CD4-positive, CD25-positive, alpha-beta regulatory T cell (primary cell): Measurements from ENCODE around the gene SLC25A41. TPM values are rescaled to one million over a fixed set of nuclear protein-coding genes. Genes with fewer than 3 reads are reported as not detected.

Experiments
- ATAC-seq, 2 donors: fragments of 150-1000 bp; cut with Tn5 transposase; one replicate each; pipeline ENCODE4 v1.10.0; 2021; ENCODE audit warnings: low read depth in 2 of 2, moderate number of reproducible peaks in 2 of 2, moderate library complexity in 1 of 2
- DNase-seq, 3 donors: peaks; one replicate each; pipeline versions ENCODE4 v3.0.0 to v3.0.0-alpha.2; 2012 to 2022; ENCODE audit warnings: mixed read lengths in 1 of 3
- H3K27ac ChIP-seq: one replicate; pipeline ENCODE4 v1.7.0; 2013; ENCODE audit warnings: mild to moderate bottlenecking, low read length; ENCODE audit not compliant: insufficient read depth, poor library complexity, severe bottlenecking
- H3K27me3 ChIP-seq: one replicate; pipeline ENCODE4 v1.7.0; 2013; ENCODE audit warnings: low read length; ENCODE audit not compliant: control insufficient read depth, insufficient read depth
- H3K36me3 ChIP-seq: one replicate; pipeline ENCODE4 v1.7.0; 2013; ENCODE audit warnings: mild to moderate bottlenecking, low read length, moderate library complexity; ENCODE audit not compliant: control insufficient read depth, insufficient read depth
- H3K4me1 ChIP-seq: 2 replicates; pipeline ENCODE4 v1.7.0; 2013; ENCODE audit warnings: mild to moderate bottlenecking, low read length; ENCODE audit not compliant: insufficient read depth, control insufficient read depth, poor library complexity, severe bottlenecking
- H3K4me3 ChIP-seq: one replicate; pipeline ENCODE4 v1.7.0; 2013; ENCODE audit warnings: low read depth, mild to moderate bottlenecking, low read length, moderate library complexity
- H3K9me3 ChIP-seq, 2 experiments: 1 replicate in 1 of 2; 2 replicates in 1 of 2; pipeline ENCODE4 v1.7.0; 2013; ENCODE audit warnings: low read length in 2 of 2, mild to moderate bottlenecking in 1 of 2, moderate library complexity in 1 of 2; ENCODE audit not compliant: control insufficient read depth in 2 of 2
- H3K27ac Mint-ChIP-seq, 3 donors: one replicate each; pipeline ENCODE4 v1.8.0; 2020 to 2022; ENCODE audit warnings: mild to moderate bottlenecking in 3 of 3, mixed read lengths in 3 of 3, moderate library complexity in 2 of 3
- H3K27me3 Mint-ChIP-seq: one replicate; pipeline ENCODE4 v1.8.0; 2022; ENCODE audit warnings: mild to moderate bottlenecking, mixed read lengths
- H3K36me3 Mint-ChIP-seq: one replicate; pipeline ENCODE4 v1.8.0; 2020; ENCODE audit warnings: mixed read lengths
- H3K4me1 Mint-ChIP-seq, 4 donors: one replicate each; pipeline ENCODE4 v1.8.0; 2020 to 2022; ENCODE audit warnings: mixed read lengths in 4 of 4, mild to moderate bottlenecking in 1 of 4
- H3K4me3 Mint-ChIP-seq, 4 donors: one replicate each; pipeline ENCODE4 v1.8.0; 2020 to 2022; ENCODE audit warnings: mild to moderate bottlenecking in 4 of 4, mixed read lengths in 4 of 4, moderate library complexity in 3 of 4
- H3K9me3 Mint-ChIP-seq, 7 donors: one replicate each; pipeline ENCODE4 v1.8.0; 2020 to 2022; ENCODE audit warnings: mixed read lengths in 7 of 7, mild to moderate bottlenecking in 3 of 7, moderate library complexity in 2 of 7
- polyA plus RNA-seq, 4 donors: library from polyadenylated mRNA; unstranded; fragments of 300-500 nt; fragmentation: Illumina TruSeq; gene quantifications; one replicate each; pipeline ENCODE4 v1.2.3, GENCODE V29; 2021
- total RNA-seq: library from RNA; stranded (reverse); gene quantifications from one replicate; pipeline ENCODE4 v1.2.3, GENCODE V29; 2022

Gene SLC25A41
- total and polyA plus RNA-seq, 5 donors from 2014 or later, result 0.24 to 0.42 TPM; not detected in 3

- Mint-ChIP-seq H3K27me3 (no peaks in the 10 kb centered on the region), H3K4me3 (peak overlapping the region in 1 of 4 donors; percentile 38), H3K36me3 (peaks cover 11% of the 10 kb centered on the region), H3K9me3 (no peaks in the 10 kb centered on the region), H3K4me1 (peaks cover 0 to 30% (median 15%) of the 10 kb centered on the region in 4 donors), H3K27ac (no peak overlapping the region)
- no peak for DNase-seq
- H3K27me3 ChIP-seq, result no peaks in the 10 kb centered on the region
- no peak for ATAC-seq
- H3K27ac ChIP-seq, result no peak overlapping the region
- peaks cover 18% of the 10 kb centered on the region for H3K4me1 ChIP-seq
- H3K4me3 ChIP-seq, result no peak overlapping the region
- H3K36me3 ChIP-seq, result peaks cover 42% of the 10 kb centered on the region
- H3K9me3 ChIP-seq, result no peaks in the 10 kb centered on the region
Measured at GRCh38 chr19:6476896-6477431, 43.4 kb upstream of the SLC25A41 start.

GRCh38 chr19:6476155-6476895, 42.8 kb upstream of the SLC25A41 start:
- Mint-ChIP-seq H3K9me3 (no peaks in the 10 kb centered on the region), H3K27ac (peak overlapping the region in 2 of 3 donors; percentile 42 to 43), H3K27me3 (no peaks in the 10 kb centered on the region), H3K4me1 (peaks cover 0 to 25% (median 11%) of the 10 kb centered on the region in 4 donors), H3K36me3 (peaks cover 11% of the 10 kb centered on the region), H3K4me3 (peak overlapping the region in 1 of 4 donors; percentile 68)
- no peaks in the 10 kb centered on the region for H3K27me3 ChIP-seq
- H3K4me3 ChIP-seq, result no peak overlapping the region
- ATAC-seq (peak; percentile 74 to 79), DNase-seq (peak; percentile 45 to 60 (median 52))
- H3K4me1 ChIP-seq, result peaks cover 15% of the 10 kb centered on the region
- H3K36me3 ChIP-seq, result peaks cover 43% of the 10 kb centered on the region
- no peak overlapping the region for H3K27ac ChIP-seq
- no peaks in the 10 kb centered on the region for H3K9me3 ChIP-seq

- no peaks in the 10 kb centered on the region for H3K9me3 Mint-ChIP-seq
- peaks cover 15% of the 10 kb centered on the region for H3K36me3 Mint-ChIP-seq
- Histone ChIP-seq H3K27me3 (no peaks in the 10 kb centered on the region), H3K27ac (no peak overlapping the region), H3K4me1 (peaks cover 12% of the 10 kb centered on the region), H3K4me3 (no peak overlapping the region), H3K9me3 (no peaks in the 10 kb centered on the region), H3K36me3 (peaks cover 48% of the 10 kb centered on the region)
- DNase-seq (no peak), ATAC-seq (no peak)
- no peak overlapping the region for H3K27ac Mint-ChIP-seq
- H3K27me3 Mint-ChIP-seq, result no peaks in the 10 kb centered on the region
- H3K4me1 Mint-ChIP-seq, result peaks cover 0 to 17% (median 6%) of the 10 kb centered on the region in 4 donors
- H3K4me3 Mint-ChIP-seq, result no peak overlapping the region
Measured at GRCh38 chr19:6475321-6476108, 42.0 kb upstream of the SLC25A41 start.

- Histone ChIP-seq H3K4me3 (no peak overlapping the region), H3K4me1 (no peaks in the 10 kb centered on the region), H3K9me3 (no peaks in the 10 kb centered on the region), H3K27ac (no peak overlapping the region), H3K27me3 (no peaks in the 10 kb centered on the region), H3K36me3 (peaks cover 52% of the 10 kb centered on the region)
- ATAC-seq (no peak), DNase-seq (no peak)
- Mint-ChIP-seq H3K27ac (peak overlapping the region; percentile 4 to 63 (median 47)), H3K9me3 (no peaks in the 10 kb centered on the region), H3K4me3 (peak overlapping the region in 1 of 4 donors; percentile 93), H3K4me1 (peaks cover 0 to 5% (median 0%) of the 10 kb centered on the region in 4 donors), H3K27me3 (no peaks in the 10 kb centered on the region), H3K36me3 (peaks cover 19% of the 10 kb centered on the region)
Measured at GRCh38 chr19:6473647-6474046, 40.1 kb upstream of the SLC25A41 start.

DNA sequence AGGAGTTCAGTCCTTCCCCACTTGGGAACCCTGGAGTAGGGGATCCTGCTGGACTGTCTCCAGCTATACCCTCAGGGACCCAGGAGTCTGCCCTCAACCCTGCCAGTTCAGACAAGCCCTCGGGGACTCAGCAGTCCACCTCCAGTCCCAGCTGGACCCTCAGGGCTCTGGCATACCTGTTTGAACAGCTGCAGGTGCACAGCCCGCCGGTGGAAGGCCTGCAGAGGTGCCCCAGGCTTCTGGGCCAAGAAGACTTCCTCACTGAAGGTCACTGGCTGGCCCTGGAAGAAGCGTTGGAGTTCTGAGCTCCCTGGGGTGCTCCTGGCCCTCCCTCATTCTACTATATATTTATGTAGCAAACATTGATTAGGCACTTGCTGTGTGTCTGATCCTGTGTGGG, 39.1 kb upstream of the SLC25A41 start:
- H3K4me3 ChIP-seq, result no peak overlapping the region
- H3K4me1 ChIP-seq, result no peaks in the 10 kb centered on the region
- H3K27me3 Mint-ChIP-seq, result no peaks in the 10 kb centered on the region
- H3K4me3 Mint-ChIP-seq, result no peak overlapping the region
- H3K36me3 Mint-ChIP-seq, result peaks cover 24% of the 10 kb centered on the region
- H3K27ac Mint-ChIP-seq, result no peak overlapping the region
- H3K4me1 Mint-ChIP-seq, result peaks cover 0 to 7% (median under 1%) of the 10 kb centered on the region in 4 donors
- peaks cover 61% of the 10 kb centered on the region for H3K36me3 ChIP-seq
- no peak for DNase-seq
- H3K9me3 ChIP-seq, result no peaks in the 10 kb centered on the region
- no peak overlapping the region for H3K27ac ChIP-seq
- no peak for ATAC-seq
- H3K9me3 Mint-ChIP-seq, result no peaks in the 10 kb centered on the region
- H3K27me3 ChIP-seq, result no peaks in the 10 kb centered on the region

DNA sequence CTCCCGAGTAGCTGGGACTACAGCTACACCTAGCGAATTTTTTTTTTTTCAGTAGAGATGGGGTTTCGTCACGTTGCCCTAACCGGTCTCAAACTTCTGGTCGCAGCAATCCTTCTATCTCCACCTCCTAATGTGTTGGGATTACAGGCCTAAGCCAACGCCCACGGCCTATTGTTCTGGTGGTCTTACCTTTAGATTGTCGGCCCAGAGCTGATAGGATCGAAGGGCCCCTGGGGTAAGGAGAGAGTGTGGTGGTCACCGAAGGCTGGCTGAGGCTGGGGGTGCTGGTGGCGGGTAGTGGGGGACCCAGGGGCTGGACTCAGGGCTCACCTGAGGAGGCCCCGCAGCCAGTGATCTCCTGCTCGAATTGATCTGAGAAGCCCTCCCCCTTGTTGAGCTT, 37.5 kb upstream of the SLC25A41 start:
- peaks cover 0 to 7% (median 4%) of the 10 kb centered on the region in 4 donors for H3K4me1 Mint-ChIP-seq
- Histone ChIP-seq H3K4me3 (no peak overlapping the region), H3K9me3 (no peaks in the 10 kb centered on the region), H3K27ac (no peak overlapping the region), H3K27me3 (no peaks in the 10 kb centered on the region), H3K4me1 (no peaks in the 10 kb centered on the region), H3K36me3 (peaks cover 53% of the 10 kb centered on the region)
- H3K27me3 Mint-ChIP-seq, result no peaks in the 10 kb centered on the region
- ATAC-seq (no peak), DNase-seq (no peak)
- no peak overlapping the region for H3K4me3 Mint-ChIP-seq
- peak overlapping the region in 1 of 3 donors; percentile 69 for H3K27ac Mint-ChIP-seq
- peaks cover 32% of the 10 kb centered on the region for H3K36me3 Mint-ChIP-seq
- H3K9me3 Mint-ChIP-seq, result no peaks in the 10 kb centered on the region

DNA sequence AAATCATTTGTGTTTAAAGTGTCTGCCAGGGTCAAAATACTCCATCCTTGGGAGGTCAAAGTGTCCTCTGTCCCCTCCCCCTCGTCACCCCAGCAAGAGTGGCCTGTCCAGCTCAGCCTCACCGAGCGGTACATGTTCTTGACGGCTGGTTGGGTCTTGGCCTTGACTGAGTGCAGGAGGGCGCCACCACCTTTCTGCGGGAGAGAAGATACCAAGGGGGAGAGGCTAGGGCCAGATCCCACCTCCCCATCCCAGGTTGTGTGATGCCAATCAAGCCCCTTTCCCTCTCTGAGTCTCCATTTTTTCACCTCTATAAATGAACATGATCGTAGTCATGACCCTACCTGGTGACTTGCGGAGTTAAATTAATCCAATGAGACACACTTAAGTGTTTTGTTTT, 36.6 kb upstream of the SLC25A41 start:
- Histone ChIP-seq H3K27ac (no peak overlapping the region), H3K4me1 (no peaks in the 10 kb centered on the region), H3K4me3 (no peak overlapping the region), H3K9me3 (no peaks in the 10 kb centered on the region), H3K36me3 (peaks cover 44% of the 10 kb centered on the region), H3K27me3 (no peaks in the 10 kb centered on the region)
- Mint-ChIP-seq H3K27me3 (no peaks in the 10 kb centered on the region), H3K36me3 (peaks cover 32% of the 10 kb centered on the region), H3K4me1 (peaks cover 0 to 10% (median 4%) of the 10 kb centered on the region in 4 donors), H3K9me3 (no peaks in the 10 kb centered on the region), H3K27ac (peak overlapping the region in 1 of 3 donors; percentile 82), H3K4me3 (no peak overlapping the region)
- no peak for DNase-seq
- ATAC-seq, result no peak
